ENCODE results near the gene ZNF106. TPM values are rescaled to one million over a fixed set of nuclear protein-coding genes. Genes with fewer than 3 reads are reported as not detected.

The ZNF106 gene
- total RNA-seq, 1 donor from 2014 or later: 56.3 TPM

GRCh38 chr15:42411884-42412283 lies 79.1 kb downstream of the ZNF106 start:
- no peaks in the 10 kb centered on the region for H3K9me3 Mint-ChIP-seq (ENCODE audit: unreplicated experiment)
- TF ChIP-seq CTCF (IDR thresholded peaks at IDR 0.05; ENCODE audit: unreplicated experiment): no peak
- peaks cover 7% of the 10 kb centered on the region for H3K4me1 Mint-ChIP-seq (ENCODE audit: unreplicated experiment)
- peaks cover 10% of the 10 kb centered on the region for H3K27me3 Mint-ChIP-seq (ENCODE audit: unreplicated experiment)
- H3K4me3 Mint-ChIP-seq (ENCODE audit: unreplicated experiment): no peak overlapping the region
- DNase-seq (ENCODE audit: low spot score): no peak
- peaks cover 17% of the 10 kb centered on the region for H3K36me3 Mint-ChIP-seq (ENCODE audit: low read depth, unreplicated experiment)
- H3K27ac Mint-ChIP-seq (ENCODE audit: unreplicated experiment): no peak overlapping the region

GRCh38 chr15:42409011-42409410 lies 81.9 kb downstream of the ZNF106 start:
- H3K9me3 Mint-ChIP-seq (ENCODE audit: unreplicated experiment): no peaks in the 10 kb centered on the region
- H3K36me3 Mint-ChIP-seq (ENCODE audit: low read depth, unreplicated experiment): peaks cover 17% of the 10 kb centered on the region
- H3K4me1 Mint-ChIP-seq (ENCODE audit: unreplicated experiment): peaks cover 7% of the 10 kb centered on the region
- no peak for DNase-seq (ENCODE audit: low spot score)
- no peak for TF ChIP-seq CTCF (IDR thresholded peaks at IDR 0.05; ENCODE audit: unreplicated experiment)
- no peak overlapping the region for H3K4me3 Mint-ChIP-seq (ENCODE audit: unreplicated experiment)
- H3K27ac Mint-ChIP-seq (ENCODE audit: unreplicated experiment): no peak overlapping the region
- peaks cover 10% of the 10 kb centered on the region for H3K27me3 Mint-ChIP-seq (ENCODE audit: unreplicated experiment)

GRCh38 chr15:42408178-42408577 lies 82.8 kb downstream of the ZNF106 start:
- Mint-ChIP-seq H3K27ac (ENCODE audit: unreplicated experiment) (no peak overlapping the region), H3K4me3 (ENCODE audit: unreplicated experiment) (no peak overlapping the region), H3K27me3 (ENCODE audit: unreplicated experiment) (peaks cover 13% of the 10 kb centered on the region), H3K36me3 (ENCODE audit: low read depth, unreplicated experiment) (peaks cover 17% of the 10 kb centered on the region), H3K9me3 (ENCODE audit: unreplicated experiment) (no peaks in the 10 kb centered on the region), H3K4me1 (ENCODE audit: unreplicated experiment) (peaks cover 7% of the 10 kb centered on the region)
- TF ChIP-seq CTCF (IDR thresholded peaks at IDR 0.05; ENCODE audit: unreplicated experiment): no peak
- DNase-seq (ENCODE audit: low spot score): no peak

GRCh38 chr15:42405863-42406482 lies 85.0 kb downstream of the ZNF106 start:
- H3K9me3 Mint-ChIP-seq (ENCODE audit: unreplicated experiment): no peaks in the 10 kb centered on the region
- H3K4me3 Mint-ChIP-seq (ENCODE audit: unreplicated experiment): no peak overlapping the region
- peaks cover 16% of the 10 kb centered on the region for H3K36me3 Mint-ChIP-seq (ENCODE audit: low read depth, unreplicated experiment)
- peaks cover 13% of the 10 kb centered on the region for H3K27me3 Mint-ChIP-seq (ENCODE audit: unreplicated experiment)
- no peak for TF ChIP-seq CTCF (IDR thresholded peaks at IDR 0.05; ENCODE audit: unreplicated experiment)
- no peak for DNase-seq (ENCODE audit: low spot score)
- peaks cover 12% of the 10 kb centered on the region for H3K4me1 Mint-ChIP-seq (ENCODE audit: unreplicated experiment)
- H3K27ac Mint-ChIP-seq (ENCODE audit: unreplicated experiment): no peak overlapping the region

GRCh38 chr15:42404461-42405235 lies 86.3 kb downstream of the ZNF106 start:
- Mint-ChIP-seq H3K9me3 (ENCODE audit: unreplicated experiment) (no peaks in the 10 kb centered on the region), H3K4me3 (ENCODE audit: unreplicated experiment) (no peak overlapping the region), H3K36me3 (ENCODE audit: low read depth, unreplicated experiment) (peaks cover 9% of the 10 kb centered on the region), H3K27ac (ENCODE audit: unreplicated experiment) (no peak overlapping the region), H3K4me1 (ENCODE audit: unreplicated experiment) (peaks cover 15% of the 10 kb centered on the region), H3K27me3 (ENCODE audit: unreplicated experiment) (peaks cover 15% of the 10 kb centered on the region)
- no peak for TF ChIP-seq CTCF (IDR thresholded peaks at IDR 0.05; ENCODE audit: unreplicated experiment)
- no peak for DNase-seq (ENCODE audit: low spot score)
